HCT116 (cell line): ENCODE data around the gene CREB3. TPM values are rescaled to one million over a fixed set of nuclear protein-coding genes. Genes with fewer than 3 reads are reported as not detected.
A peak's percentile ranks its signal among the peaks of the same experiment; 100 is the strongest.

ENCODE experiments used
- ATAC-seq: fragments of 200-7000 bp; cut with Tn5 transposase; 2 replicates; pipeline ENCODE4 v1.9.1; 2020; ENCODE audit warnings: mild to moderate bottlenecking, moderate library complexity
- BruUV-seq: library from RNA; stranded (reverse); fragments of 400-500 nt; replicated peaks from 2 replicates; lab custom pipeline; 2021; lab: Mats Ljungman, UMichigan
- CTCF ChIA-PET: fragments of 300-600 bp; sonication (Branson Sonifier 250); formaldehyde crosslinking; loops from one replicate; lab custom pipeline; 2021; ENCODE audit warnings: antibody characterized with exemption; lab: Charles Lee
- POLR2A ChIA-PET: fragments of 300-600, 350-600 bp; sonication (Branson Sonifier 250); formaldehyde crosslinking; loops from one replicate; lab custom pipeline; 2021; ENCODE audit warnings: antibody characterized with exemption; lab: Charles Lee
- RAD21 ChIA-PET, 2 experiments: fragments of 300-600 bp; sonication (Branson Sonifier 250); formaldehyde crosslinking; loops; one replicate each; lab custom pipeline; 2023; ENCODE audit warnings: low total read pairs in 2 of 2; ENCODE audit not compliant: uncharacterized antibody in 2 of 2, unreplicated experiment in 2 of 2, low non-redundant PET in 1 of 2; lab: Charles Lee
- DNase-seq: peaks from one replicate; pipeline ENCODE4 v3.0.0-alpha.2; 2010; ENCODE audit warnings: low read depth, low spot score
- H2AFZ ChIP-seq: fragments of 200-600 bp; shearing (Covaris generic), sonication (generic); 2 replicates; pipeline ENCODE4 v1.6.1; 2017; ENCODE audit warnings: low read depth, mixed run types, mixed read lengths, antibody characterized with exemption, low read length; ENCODE audit not compliant: poor library complexity, severe bottlenecking
- H3K27ac ChIP-seq: 2 replicates; pipeline ENCODE4 v1.5.1; 2012; ENCODE audit warnings: low read depth, low read length
- H3K27me3 ChIP-seq: fragments of 200-600 bp; sonication (generic); 2 replicates; pipeline ENCODE4 v1.6.1; 2016; ENCODE audit warnings: mixed run types, low read length, mixed read lengths; ENCODE audit not compliant: insufficient read depth
- H3K36me3 ChIP-seq, 2 experiments: fragments of 200-500 bp in 1 of 2; fragments of 200-600 bp in 1 of 2; sonication (Bioruptor generic) in 1 of 2; sonication (generic) in 1 of 2; 2 replicates each; pipeline versions ENCODE4 v1.5.1 to v1.6.1; 2014 to 2016; ENCODE audit warnings: low read length in 2 of 2, inconsistent platforms in 1 of 2, mixed read lengths in 1 of 2, mixed run types in 1 of 2; ENCODE audit not compliant: insufficient read depth in 2 of 2, control insufficient read depth in 1 of 2
- H3K4me1 ChIP-seq, 2 experiments: fragments of 200-600 bp in 1 of 2; sonication (generic) in 1 of 2; 2 replicates each; pipeline versions ENCODE4 v1.5.1 to v1.6.1; 2012 to 2017; ENCODE audit warnings: low read length in 2 of 2, inconsistent platforms in 1 of 2, mild to moderate bottlenecking in 1 of 2, mixed read lengths in 1 of 2, mixed run types in 1 of 2, moderate library complexity in 1 of 2; ENCODE audit not compliant: insufficient read depth in 2 of 2, control insufficient read depth in 1 of 2
- H3K4me2 ChIP-seq: fragments of 200-600 bp; sonication (generic); 2 replicates; pipeline ENCODE4 v1.6.1; 2017; ENCODE audit warnings: mixed run types, low read length, mixed read lengths
- H3K4me3 ChIP-seq, 2 experiments: fragments of 200-600 bp in 1 of 2; sonication (generic) in 1 of 2; replicated peaks in 1 of 2; 2 replicates each; pipeline ENCODE4 v1.5.1; 2011 to 2016; ENCODE audit warnings: low read length in 2 of 2, control low read depth in 1 of 2, low read depth in 1 of 2, mild to moderate bottlenecking in 1 of 2, mixed read lengths in 1 of 2, mixed run types in 1 of 2
- H3K79me2 ChIP-seq: fragments of 200-600 bp; sonication (generic); 2 replicates; pipeline ENCODE4 v1.6.1; 2017; ENCODE audit warnings: mild to moderate bottlenecking, mixed run types, low read length, moderate library complexity, mixed read lengths; ENCODE audit not compliant: insufficient read depth
- H3K9ac ChIP-seq: fragments of 200-600 bp; sonication (generic); 2 replicates; pipeline ENCODE4 v1.6.1; 2016; ENCODE audit warnings: low read length, mixed read lengths
- H3K9me2 ChIP-seq: fragments of 200-600 bp; sonication (generic), shearing (Covaris generic); 2 replicates; pipeline ENCODE4 v1.6.1; 2017; ENCODE audit warnings: mixed run types, mild to moderate bottlenecking, moderate library complexity; ENCODE audit not compliant: insufficient read depth
- H3K9me3 ChIP-seq, 2 experiments: fragments of 200-500 bp in 1 of 2; fragments of 200-600 bp in 1 of 2; sonication (Bioruptor generic) in 1 of 2; sonication (generic) in 1 of 2; 2 replicates each; pipeline ENCODE4 v1.6.1; 2014 to 2017; ENCODE audit warnings: low read length in 2 of 2, mixed read lengths in 2 of 2, inconsistent platforms in 1 of 2, low read depth in 1 of 2, mild to moderate bottlenecking in 1 of 2, mixed run types in 1 of 2, moderate library complexity in 1 of 2; ENCODE audit not compliant: control insufficient read depth in 1 of 2, insufficient read depth in 1 of 2
- H4K20me1 ChIP-seq: fragments of 200-600 bp; sonication (generic), shearing (Covaris generic); 2 replicates; pipeline ENCODE4 v1.6.1; 2017; ENCODE audit warnings: mixed run types, mild to moderate bottlenecking, moderate library complexity; ENCODE audit not compliant: insufficient read depth
- CBX3 ChIP-seq: IDR thresholded peaks from 2 replicates; pipeline ENCODE4 v1.6.1; 2012; ENCODE audit warnings: low read depth
- POLR2AphosphoS5 ChIP-seq: IDR thresholded peaks from 2 replicates; pipeline ENCODE4 v1.6.1; 2011; ENCODE audit warnings: mild to moderate bottlenecking, low read depth, low read length, moderate library complexity
- REST ChIP-seq: IDR thresholded peaks from 2 replicates; pipeline ENCODE4 v1.6.1; 2012; ENCODE audit warnings: low read depth
- SP1 ChIP-seq: IDR thresholded peaks from 2 replicates; pipeline ENCODE4 v1.6.1; 2012; ENCODE audit warnings: low read depth
- TCF7L2 ChIP-seq: IDR thresholded peaks from 2 replicates; pipeline ENCODE4 v1.7.0; 2011; ENCODE audit warnings: borderline replicate concordance, inconsistent platforms; ENCODE audit not compliant: insufficient read depth, insufficient read length; ENCODE audit errors: extremely low read depth
- ZFX ChIP-seq: fragments of 450-650 bp; IDR thresholded peaks from 2 replicates; pipeline ENCODE4 v1.6.1; 2017
- ZNF274 ChIP-seq: fragments of 200-500 bp; sonication (Bioruptor generic); IDR thresholded peaks from 2 replicates; pipeline ENCODE4 v1.6.1; 2014; ENCODE audit warnings: mild to moderate bottlenecking, low read depth, low read length, inconsistent platforms
- intact Hi-C: fragments of 100-400 bp; cut with micrococcal nuclease; formaldehyde crosslinking; loops from 2 replicates; pipeline ENCODE4 v1.10.0; 2022
- total RNA-seq: library from RNA; stranded (reverse); gene quantifications from one replicate; pipeline ENCODE4 v1.2.1, GENCODE V29; 2021; ENCODE audit not compliant: unreplicated experiment

The CREB3 gene
- total RNA-seq, 1 experiment from 2014 or later: 22.3 TPM

- Histone ChIP-seq H3K27me3 (no peaks in the 10 kb centered on the region), H3K9ac (no peak overlapping the region), H3K4me3 (no peak overlapping the region), H3K9me3 (no peaks in the 10 kb centered on the region), H2AFZ (no peak overlapping the region), H3K79me2 (peaks cover 48% of the 10 kb centered on the region), H3K27ac (no peak overlapping the region), H3K9me2 (no peaks in the 10 kb centered on the region), H3K36me3 (no peaks in the 10 kb centered on the region), H3K4me2 (no peak overlapping the region), H3K4me1 (peaks cover 10 to 25% of the 10 kb centered on the region in 2 experiments; a peak in 3 of 4 replicates), H4K20me1 (no peaks in the 10 kb centered on the region)
- TF ChIP-seq ZNF274: no peak
- TF ChIP-seq TCF7L2: peak; percentile 46
- no peak for TF ChIP-seq SP1
- no peak for TF ChIP-seq POLR2AphosphoS5
- ChIA-PET POLR2A (interaction anchor here (2.1 kb wide), 1 partner anchor 10 kb away, joined by 5 read pairs; the partner anchor contains the start of genes GBA2 and RGP1), CTCF (interaction anchor here (1.0 kb wide), 1 partner anchor 99 kb away, joined by 3 read pairs; no protein-coding TSS in a partner anchor), RAD21 (no interaction called here)
- DNase-seq: no peak
- BruUV-seq: no TSS peak
- intact Hi-C loops: no loop called here
- ATAC-seq: no peak
These were observed 27.3 kb downstream of the CREB3 start for GRCh38 chr9:35759795-35760194.

- Histone ChIP-seq H3K4me1 (peaks cover 10 to 25% of the 10 kb centered on the region in 2 experiments; a peak in 3 of 4 replicates), H3K4me2 (no peak overlapping the region), H3K27ac (no peak overlapping the region), H3K79me2 (peaks cover 48% of the 10 kb centered on the region), H2AFZ (no peak overlapping the region), H3K4me3 (no peak overlapping the region), H3K9me3 (no peaks in the 10 kb centered on the region), H3K27me3 (no peaks in the 10 kb centered on the region), H3K9ac (no peak overlapping the region), H3K9me2 (no peaks in the 10 kb centered on the region), H3K36me3 (no peaks in the 10 kb centered on the region), H4K20me1 (no peaks in the 10 kb centered on the region)
- intact Hi-C loops: no loop called here
- ChIA-PET POLR2A (no interaction called here), RAD21 (no interaction called here), CTCF (interaction anchor here (1.0 kb wide), 1 partner anchor 99 kb away, joined by 3 read pairs; no protein-coding TSS in a partner anchor)
- ATAC-seq (no peak), DNase-seq (no peak)
- no TSS peak for BruUV-seq
- TF ChIP-seq ZFX (no peak), POLR2AphosphoS5 (no peak), CBX3 (no peak), REST (no peak)
These were observed 28.2 kb downstream of the CREB3 start for GRCh38 chr9:35760651-35761050.
